A673 (cell line): ENCODE measurements around the gene DFFB. TPM values are rescaled to one million over a fixed set of nuclear protein-coding genes. Genes with fewer than 3 reads are reported as not detected.

Experiments
- BruUV-seq: library from RNA; stranded (reverse); fragments of 400-500 nt; replicated peaks from 2 replicates; lab custom pipeline; 2021; lab: Mats Ljungman, UMichigan
- CTCF ChIA-PET: fragments of 300-600 bp; sonication (Branson Sonifier 250); formaldehyde crosslinking; loops from one replicate; lab custom pipeline; 2022; ENCODE audit warnings: antibody characterized with exemption; lab: Charles Lee
- POLR2A ChIA-PET: fragments of 300-600 bp; sonication (Branson Sonifier 250); formaldehyde crosslinking; loops from one replicate; lab custom pipeline; 2022; ENCODE audit warnings: antibody characterized with exemption; ENCODE audit not compliant: low non-redundant PET; lab: Charles Lee
- DNase-seq: peaks from one replicate; pipeline ENCODE4 v3.0.0-alpha.2; 2015; ENCODE audit warnings: low spot score
- H3K27ac ChIP-seq: fragments of 200-600 bp; sonication (generic); 2 replicates; pipeline ENCODE4 v1.5.1; 2016; ENCODE audit warnings: mixed run types, low read depth, mild to moderate bottlenecking, mixed read lengths, antibody characterized with exemption, low read length; ENCODE audit not compliant: poor library complexity, severe bottlenecking
- H3K27me3 ChIP-seq: fragments of 200-600 bp; sonication (generic); replicated peaks from 2 replicates; pipeline ENCODE4 v1.6.1; 2017; ENCODE audit warnings: mixed run types, low read depth, mild to moderate bottlenecking, mixed read lengths, antibody characterized with exemption, low read length; ENCODE audit not compliant: insufficient read depth, poor library complexity
- H3K36me3 ChIP-seq: fragments of 200-600 bp; sonication (generic); 2 replicates; pipeline ENCODE4 v1.6.1; 2016; ENCODE audit warnings: mixed run types, mild to moderate bottlenecking, mixed read lengths, antibody characterized with exemption, low read length; ENCODE audit not compliant: insufficient read depth, poor library complexity, severe bottlenecking
- H3K4me1 ChIP-seq: fragments of 200-600 bp; sonication (generic); 2 replicates; pipeline ENCODE4 v1.6.1; 2017; ENCODE audit warnings: mixed run types, mild to moderate bottlenecking, mixed read lengths, antibody characterized with exemption, low read length; ENCODE audit not compliant: insufficient read depth, poor library complexity, severe bottlenecking
- H3K4me3 ChIP-seq: fragments of 200-600 bp; sonication (generic); 2 replicates; pipeline ENCODE4 v1.5.1; 2016; ENCODE audit warnings: low read depth, mixed run types, mild to moderate bottlenecking, mixed read lengths, low read length; ENCODE audit not compliant: poor library complexity, severe bottlenecking
- H3K9me3 ChIP-seq: fragments of 200-600 bp; sonication (generic); 2 replicates; pipeline ENCODE4 v1.6.1; 2016; ENCODE audit warnings: mixed run types, low read depth, mild to moderate bottlenecking, mixed read lengths, antibody characterized with exemption, low read length; ENCODE audit not compliant: poor library complexity, severe bottlenecking
- CTCF ChIP-seq: fragments of 300-800, 200-600 bp; sonication (generic); conservative IDR thresholded peaks from 2 replicates; pipeline ENCODE4 v1.5.1; 2017; ENCODE audit warnings: low read depth, mild to moderate bottlenecking, antibody characterized with exemption, low read length, moderate library complexity, mixed read lengths
- EZH2 ChIP-seq: fragments of 200-600 bp; sonication (generic); IDR thresholded peaks from 2 replicates; pipeline ENCODE4 v1.6.1; 2017; ENCODE audit warnings: borderline replicate concordance, low read depth, mild to moderate bottlenecking, mixed read lengths, antibody characterized with exemption, low read length; ENCODE audit not compliant: poor library complexity, severe bottlenecking
- intact Hi-C: fragments of 100-400 bp; cut with micrococcal nuclease; formaldehyde crosslinking; loops from one replicate; pipeline ENCODE4 v1.10.0; 2022; ENCODE audit not compliant: unreplicated experiment
- total RNA-seq: library from RNA; stranded (reverse); gene quantifications from 2 replicates; pipeline ENCODE4 v1.2.3, GENCODE V29; 2021

DFFB gene
- total RNA-seq, 1 experiment from 2014 or later, result 8.9 TPM

- no peak for DNase-seq
- BruUV-seq, result no TSS peak
- H3K27me3 ChIP-seq, result peaks cover 19% of the 10 kb centered on the region
- POLR2A ChIA-PET, result no interaction called here
- no peaks in the 10 kb centered on the region for H3K4me1 ChIP-seq
- no peak overlapping the region for H3K27ac ChIP-seq
- no peaks in the 10 kb centered on the region for H3K9me3 ChIP-seq
- CTCF ChIA-PET, result no interaction called here
- no peaks in the 10 kb centered on the region for H3K36me3 ChIP-seq
- TF ChIP-seq EZH2, result no peak
- TF ChIP-seq CTCF, result no peak
- intact Hi-C loops, result no loop called here
- no peak overlapping the region for H3K4me3 ChIP-seq
Observed at GRCh38 chr1:3924186-3924824, 67.0 kb downstream of the DFFB start.

- TF ChIP-seq EZH2 (no peak), CTCF (no peak)
- BruUV-seq, result no TSS peak
- Histone ChIP-seq H3K4me1 (no peaks in the 10 kb centered on the region), H3K27ac (no peak overlapping the region), H3K27me3 (peaks cover 19% of the 10 kb centered on the region), H3K4me3 (no peak overlapping the region), H3K36me3 (no peaks in the 10 kb centered on the region), H3K9me3 (no peaks in the 10 kb centered on the region)
- intact Hi-C loops, result no loop called here
- ChIA-PET POLR2A (no interaction called here), CTCF (no interaction called here)
- DNase-seq, result no peak
Observed at GRCh38 chr1:3924825-3925220, 67.5 kb downstream of the DFFB start.

- BruUV-seq, result no TSS peak
- intact Hi-C loops, result no loop called here
Observed at GRCh38 chr1:3925256-3925655, 68.0 kb downstream of the DFFB start.

More at GRCh38 chr1:3925256-3925655, 68.0 kb downstream of the DFFB start:
- no peak for DNase-seq
- Histone ChIP-seq H3K9me3 (no peaks in the 10 kb centered on the region), H3K27ac (no peak overlapping the region), H3K4me1 (no peaks in the 10 kb centered on the region), H3K27me3 (peaks cover 19% of the 10 kb centered on the region), H3K36me3 (no peaks in the 10 kb centered on the region), H3K4me3 (no peak overlapping the region)
- CTCF ChIA-PET, result no interaction called here
- POLR2A ChIA-PET, result no interaction called here
- TF ChIP-seq CTCF (no peak), EZH2 (no peak)
